Activated CD4-positive, alpha-beta T cell treated with anti-CD3 and anti-CD28 coated beads for 4 hours (primary cell): ENCODE measurements around the gene CYP27A1.

Experiments used
- DNase-seq, 2 donors: peaks; one replicate each; pipeline ENCODE4 v3.0.0-alpha.2; 2020

CYP27A1 gene

GRCh38 chr2:218812096-218812815 lies 30.3 kb downstream of the CYP27A1 start:
- no peak for DNase-seq

- DNase-seq, result no peak
Measured at GRCh38 chr2:218812861-218813260, 30.9 kb downstream of the CYP27A1 start.

GRCh38 chr2:218813771-218814460 lies 32.0 kb downstream of the CYP27A1 start:
- DNase-seq, result no peak

- no peak for DNase-seq
Measured at GRCh38 chr2:218814540-218815243, 32.7 kb downstream of the CYP27A1 start.

- DNase-seq, result no peak
Measured at GRCh38 chr2:218815244-218815637, 33.3 kb downstream of the CYP27A1 start.

GRCh38 chr2:218815649-218816048 lies 33.7 kb downstream of the CYP27A1 start:
- no peak for DNase-seq

GRCh38 chr2:218816561-218817011 lies 34.6 kb downstream of the CYP27A1 start:
- no peak for DNase-seq

- DNase-seq, result no peak
Measured at GRCh38 chr2:218819093-218819492, 37.1 kb downstream of the CYP27A1 start.

- DNase-seq, result no peak
Measured at GRCh38 chr2:218820746-218821369, 38.9 kb downstream of the CYP27A1 start.

GRCh38 chr2:218821605-218822211 lies 39.8 kb downstream of the CYP27A1 start:
- no peak for DNase-seq

GRCh38 chr2:218822622-218823021 lies 40.7 kb downstream of the CYP27A1 start:
- no peak for DNase-seq

- no peak for DNase-seq
Measured at GRCh38 chr2:218823196-218823855, 41.4 kb downstream of the CYP27A1 start.

- DNase-seq, result no peak
Measured at GRCh38 chr2:218824004-218824403, 42.1 kb downstream of the CYP27A1 start.

- DNase-seq, result no peak
Measured at GRCh38 chr2:218826791-218827190, 44.8 kb downstream of the CYP27A1 start.

- no peak for DNase-seq
Measured at GRCh38 chr2:218827701-218828476, 45.9 kb downstream of the CYP27A1 start.

GRCh38 chr2:218828477-218828778 lies 46.5 kb downstream of the CYP27A1 start:
- no peak for DNase-seq

- DNase-seq, result no peak
Measured at GRCh38 chr2:218829868-218830451, 48.0 kb downstream of the CYP27A1 start.

- no peak for DNase-seq
Measured at GRCh38 chr2:218830526-218831306, 48.8 kb downstream of the CYP27A1 start.

GRCh38 chr2:218831378-218831990 lies 49.5 kb downstream of the CYP27A1 start, which contains the start of gene PRKAG3:
TSS of gene PRKAG3 (minus strand) at chr2:218831803.
- no peak for DNase-seq

GRCh38 chr2:218832081-218832480 lies 50.1 kb downstream of the CYP27A1 start:
- no peak for DNase-seq
